Nephron (organoid): ENCODE results near the gene CH25H.

Source experiments
- H3K27ac Mint-ChIP-seq, 3 experiments: 2 replicates each; pipeline ENCODE4 v1.8.0; 2020; ENCODE audit warnings: mixed read lengths in 3 of 3, mild to moderate bottlenecking in 2 of 3, moderate library complexity in 1 of 3
- H3K27me3 Mint-ChIP-seq: 2 replicates; pipeline ENCODE4 v1.8.0; 2021; ENCODE audit warnings: low read depth, mild to moderate bottlenecking, moderate library complexity, mixed read lengths
- H3K36me3 Mint-ChIP-seq: 2 replicates; pipeline ENCODE4 v1.8.0; 2020; ENCODE audit warnings: low read depth, mixed read lengths
- H3K4me1 Mint-ChIP-seq: 2 replicates; pipeline ENCODE4 v1.8.0; 2020; ENCODE audit warnings: mixed read lengths
- H3K4me3 Mint-ChIP-seq, 3 experiments: 2 replicates each; pipeline ENCODE4 v1.8.0; 2020; ENCODE audit warnings: mild to moderate bottlenecking in 3 of 3, mixed read lengths in 3 of 3, moderate library complexity in 2 of 3
- H3K9me3 Mint-ChIP-seq: 2 replicates; pipeline ENCODE4 v1.8.0; 2020; ENCODE audit warnings: mixed read lengths
- TF ChIP-seq, protein P1 (sequence below), 3 experiments: fragments of 200-600 bp; sonication (generic); IDR thresholded peaks; one replicate each; pipeline ENCODE4 v1.5.0; 2021; ENCODE audit warnings: antibody characterized with exemption in 3 of 3; ENCODE audit not compliant: unreplicated experiment in 3 of 3

Gene CH25H

DNA sequence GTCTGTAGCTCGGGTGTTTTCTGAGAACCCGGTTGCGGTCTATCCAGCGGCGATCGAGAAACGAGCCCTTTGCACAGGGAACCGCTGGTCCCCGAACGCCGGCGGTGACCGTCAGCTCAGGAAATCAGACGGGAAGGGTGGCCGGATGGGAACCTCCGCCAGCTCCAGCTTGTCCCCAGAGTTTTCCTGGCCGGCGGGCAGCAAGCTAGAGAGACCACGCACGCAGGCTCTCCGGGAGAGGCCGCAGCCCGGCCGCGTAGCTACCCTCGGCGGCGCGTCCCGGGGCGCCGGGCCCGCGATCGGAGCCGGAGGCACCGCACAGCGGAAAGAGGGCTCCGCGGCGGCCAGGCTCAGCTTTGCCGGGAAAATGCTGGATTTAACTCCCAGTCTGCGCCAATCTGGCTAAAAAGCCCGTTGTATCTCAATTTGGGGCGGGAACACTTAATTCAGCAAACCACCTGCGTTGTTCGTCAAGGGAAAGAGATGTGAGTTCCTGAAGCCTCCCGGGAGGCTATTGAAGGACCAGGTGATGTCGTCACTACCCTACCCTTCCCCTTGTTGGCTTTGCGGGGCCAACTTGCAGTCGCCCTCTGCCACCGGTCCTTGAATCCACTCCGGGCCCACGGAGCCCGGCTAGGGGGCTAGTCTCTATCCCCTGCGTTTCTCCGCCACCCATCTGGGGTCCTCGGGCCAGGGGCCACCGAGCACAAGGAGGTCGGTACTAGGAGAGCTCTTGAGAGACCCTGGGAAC is 859 bp upstream of the CH25H start:
- Mint-ChIP-seq H3K36me3 (no peaks in the 10 kb centered on the region), H3K9me3 (no peaks in the 10 kb centered on the region), H3K27ac (no peak overlapping the region), H3K4me1 (peaks cover 16% of the 10 kb centered on the region), H3K4me3 (peak overlapping the region; percentile 79 to 84 (median 82)), H3K27me3 (no peaks in the 10 kb centered on the region)
- TF ChIP-seq, protein P1, sequence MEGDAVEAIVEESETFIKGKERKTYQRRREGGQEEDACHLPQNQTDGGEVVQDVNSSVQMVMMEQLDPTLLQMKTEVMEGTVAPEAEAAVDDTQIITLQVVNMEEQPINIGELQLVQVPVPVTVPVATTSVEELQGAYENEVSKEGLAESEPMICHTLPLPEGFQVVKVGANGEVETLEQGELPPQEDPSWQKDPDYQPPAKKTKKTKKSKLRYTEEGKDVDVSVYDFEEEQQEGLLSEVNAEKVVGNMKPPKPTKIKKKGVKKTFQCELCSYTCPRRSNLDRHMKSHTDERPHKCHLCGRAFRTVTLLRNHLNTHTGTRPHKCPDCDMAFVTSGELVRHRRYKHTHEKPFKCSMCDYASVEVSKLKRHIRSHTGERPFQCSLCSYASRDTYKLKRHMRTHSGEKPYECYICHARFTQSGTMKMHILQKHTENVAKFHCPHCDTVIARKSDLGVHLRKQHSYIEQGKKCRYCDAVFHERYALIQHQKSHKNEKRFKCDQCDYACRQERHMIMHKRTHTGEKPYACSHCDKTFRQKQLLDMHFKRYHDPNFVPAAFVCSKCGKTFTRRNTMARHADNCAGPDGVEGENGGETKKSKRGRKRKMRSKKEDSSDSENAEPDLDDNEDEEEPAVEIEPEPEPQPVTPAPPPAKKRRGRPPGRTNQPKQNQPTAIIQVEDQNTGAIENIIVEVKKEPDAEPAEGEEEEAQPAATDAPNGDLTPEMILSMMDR (IDR thresholded peaks at IDR 0.05; ENCODE audit: unreplicated experiment in 3 of 3) = no peak

DNA sequence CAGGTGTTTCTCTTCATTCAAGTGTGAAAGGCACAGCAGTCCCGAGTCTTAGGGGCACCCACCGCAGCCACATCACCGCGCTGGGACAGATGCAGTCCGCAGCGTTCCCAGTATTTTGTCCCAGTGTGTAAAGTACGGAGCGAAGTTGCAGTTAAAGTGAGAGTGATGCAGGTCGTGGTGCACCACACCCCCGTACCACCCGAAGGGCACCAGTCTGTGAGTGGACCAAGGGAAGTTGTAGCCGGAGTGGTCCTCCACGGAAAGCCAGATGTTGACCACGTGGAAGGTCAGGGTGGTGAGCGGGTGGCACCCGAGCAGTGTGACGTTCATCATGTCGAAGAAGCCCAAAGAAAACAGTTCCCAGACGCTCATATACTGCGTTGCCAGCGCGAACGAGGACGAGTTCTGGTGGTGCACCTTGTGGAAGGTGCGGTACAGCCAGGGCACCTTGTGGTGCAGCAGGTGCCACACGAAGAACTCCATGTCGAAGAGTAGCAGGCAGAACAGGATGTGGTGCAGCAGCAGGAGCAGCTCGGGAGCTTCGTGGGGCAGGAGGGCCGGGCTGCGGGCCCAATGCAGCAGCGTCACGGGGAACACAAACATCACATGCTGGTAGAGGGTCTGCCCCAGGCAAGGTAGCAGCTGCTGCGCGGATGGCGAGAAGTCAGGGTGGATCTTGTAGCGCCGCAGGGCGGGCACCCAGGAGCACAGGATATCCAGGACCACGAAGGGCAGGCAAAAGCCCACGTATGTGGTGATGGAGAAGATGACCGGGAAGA is 526 bp downstream of the CH25H start:
- no peak overlapping the region for H3K27ac Mint-ChIP-seq
- TF ChIP-seq, protein P1 (IDR thresholded peaks at IDR 0.05; ENCODE audit: unreplicated experiment in 3 of 3) = no peak
- H3K4me1 Mint-ChIP-seq = peaks cover 16% of the 10 kb centered on the region
- peak overlapping the region; percentile 79 to 84 (median 82) for H3K4me3 Mint-ChIP-seq
- H3K9me3 Mint-ChIP-seq = no peaks in the 10 kb centered on the region
- H3K36me3 Mint-ChIP-seq = no peaks in the 10 kb centered on the region
- no peaks in the 10 kb centered on the region for H3K27me3 Mint-ChIP-seq

DNA sequence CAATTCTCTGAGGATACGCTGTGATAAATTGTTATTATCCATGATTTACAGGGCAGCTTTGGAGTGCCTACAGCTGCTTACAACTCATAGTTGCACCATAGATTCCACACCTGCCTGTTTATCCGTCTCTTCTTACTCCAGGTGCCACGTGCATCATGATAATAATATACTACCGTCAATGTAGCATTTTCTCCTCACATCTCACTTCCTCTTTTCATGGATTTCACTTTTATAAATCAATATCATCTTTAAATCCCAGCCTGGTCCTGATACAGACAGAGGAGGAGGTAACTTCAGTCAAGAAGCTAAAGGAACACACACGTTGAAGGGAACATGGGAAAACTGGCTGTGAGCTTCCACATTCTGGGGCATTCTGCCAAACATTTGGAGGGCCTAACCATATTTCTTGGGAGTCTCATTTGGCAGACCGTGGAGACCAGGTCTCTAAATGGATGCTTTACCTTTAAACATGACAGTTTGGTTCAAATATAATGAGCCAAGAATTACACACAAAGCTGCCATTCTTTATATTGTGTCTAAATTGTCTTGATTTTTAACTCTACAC is 2.4 kb downstream of the CH25H start:
- H3K4me1 Mint-ChIP-seq = peaks cover 16% of the 10 kb centered on the region
- H3K27ac Mint-ChIP-seq = no peak overlapping the region
- H3K36me3 Mint-ChIP-seq = no peaks in the 10 kb centered on the region
- TF ChIP-seq, protein P1 (IDR thresholded peaks at IDR 0.05; ENCODE audit: unreplicated experiment in 3 of 3) = no peak
- no peaks in the 10 kb centered on the region for H3K9me3 Mint-ChIP-seq
- H3K27me3 Mint-ChIP-seq = no peaks in the 10 kb centered on the region
- no peak overlapping the region for H3K4me3 Mint-ChIP-seq

DNA sequence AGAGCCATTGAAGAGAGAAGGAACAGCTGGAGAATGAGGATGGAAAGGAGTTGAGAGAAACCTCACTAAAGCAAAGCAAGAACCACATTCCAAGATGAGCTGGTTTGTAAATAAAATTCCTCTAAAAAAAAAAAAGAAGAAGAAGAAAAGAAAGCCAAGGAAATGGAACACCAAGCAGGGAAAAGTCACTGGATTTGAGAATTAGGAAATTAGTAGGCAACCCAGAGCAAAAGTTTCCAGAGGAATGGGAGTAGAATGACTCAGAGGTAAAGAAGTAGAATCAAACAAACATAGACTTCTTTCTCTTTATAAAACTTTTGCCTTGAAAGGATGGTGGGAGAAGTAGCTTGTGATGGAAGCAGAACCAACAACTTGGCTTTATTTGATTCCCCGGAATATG is 3.9 kb downstream of the CH25H start:
- peaks cover 16% of the 10 kb centered on the region for H3K4me1 Mint-ChIP-seq

DNA sequence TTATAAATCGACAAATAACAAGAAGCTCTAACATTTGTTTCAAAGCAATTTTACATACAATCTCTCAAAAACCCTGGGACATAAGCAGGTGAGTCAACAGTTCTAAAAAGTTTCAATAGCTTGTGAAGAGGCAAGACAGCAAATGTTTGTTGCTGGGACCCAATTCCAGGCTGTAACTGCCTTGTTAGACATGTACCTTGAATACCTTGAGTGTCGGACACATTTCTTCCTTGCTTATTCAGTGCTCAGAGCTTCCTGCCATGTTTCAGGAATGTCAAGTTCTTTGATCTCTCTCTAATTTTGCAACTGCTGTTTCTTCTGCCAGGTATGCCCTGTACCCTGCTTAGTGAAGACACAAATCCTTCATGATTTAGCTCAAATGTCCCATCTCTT is 5.1 kb downstream of the CH25H start:
- no peaks in the 10 kb centered on the region for H3K27me3 Mint-ChIP-seq
- no peak overlapping the region for H3K4me3 Mint-ChIP-seq
- no peak overlapping the region for H3K27ac Mint-ChIP-seq
- peaks cover 16% of the 10 kb centered on the region for H3K4me1 Mint-ChIP-seq
- TF ChIP-seq, protein P1 (IDR thresholded peaks at IDR 0.05; ENCODE audit: unreplicated experiment in 3 of 3) = no peak
- no peaks in the 10 kb centered on the region for H3K9me3 Mint-ChIP-seq
- H3K36me3 Mint-ChIP-seq = no peaks in the 10 kb centered on the region

More for the DNA sequence above, 3.9 kb downstream of the CH25H start:
- Mint-ChIP-seq H3K4me3 (no peak overlapping the region), H3K9me3 (no peaks in the 10 kb centered on the region), H3K27ac (no peak overlapping the region), H3K27me3 (no peaks in the 10 kb centered on the region), H3K36me3 (no peaks in the 10 kb centered on the region)
- TF ChIP-seq, protein P1 (IDR thresholded peaks at IDR 0.05; ENCODE audit: unreplicated experiment in 3 of 3) = no peak
